ENCODE measurements around the gene RBPJ.
"Not testable (repeated sequence)": the region's sequence is repeated elsewhere in the genome, so short reads cannot be mapped to it uniquely, and the experiment has no call there.

The RBPJ gene

GRCh38 chr4:26377328-26378311, 56.8 kb downstream of the RBPJ start:
- DNase-seq: no peak

GRCh38 chr4:26379837-26380236, 59.0 kb downstream of the RBPJ start:
- DNase-seq: no peak

- DNase-seq: no peak
Measured at GRCh38 chr4:26380740-26381139, 59.9 kb downstream of the RBPJ start.

- DNase-seq: no peak
Measured at GRCh38 chr4:26384380-26385057, 63.7 kb downstream of the RBPJ start.

GRCh38 chr4:26385690-26386089, 64.9 kb downstream of the RBPJ start:
- DNase-seq: no peak

GRCh38 chr4:26386386-26386785, 65.6 kb downstream of the RBPJ start:
- no peak for DNase-seq

GRCh38 chr4:26388671-26389070, 67.9 kb downstream of the RBPJ start:
- no peak for DNase-seq

- no peak for DNase-seq
Measured at GRCh38 chr4:26397086-26397485, 76.3 kb downstream of the RBPJ start.

GRCh38 chr4:26400132-26400531, 79.3 kb downstream of the RBPJ start:
- DNase-seq: no peak

GRCh38 chr4:26402017-26402416, 81.2 kb downstream of the RBPJ start:
- DNase-seq: not testable (repeated sequence)

- DNase-seq: no peak
Measured at GRCh38 chr4:26402458-26402857, 81.6 kb downstream of the RBPJ start.

- no peak for DNase-seq
Measured at GRCh38 chr4:26404743-26405206, 84.0 kb downstream of the RBPJ start.

GRCh38 chr4:26406346-26406975, 85.6 kb downstream of the RBPJ start:
- DNase-seq: no peak

GRCh38 chr4:26407476-26407875, 86.7 kb downstream of the RBPJ start:
- no peak for DNase-seq

GRCh38 chr4:26410385-26411293, 89.8 kb downstream of the RBPJ start:
- DNase-seq: peak; percentile 3

- no peak for DNase-seq
Measured at GRCh38 chr4:26412381-26413372, 91.9 kb downstream of the RBPJ start.

- no peak for DNase-seq
Measured at GRCh38 chr4:26413582-26413981, 92.8 kb downstream of the RBPJ start.

GRCh38 chr4:26418107-26418506, 97.3 kb downstream of the RBPJ start:
- DNase-seq: no peak

GRCh38 chr4:26418850-26419249, 98.0 kb downstream of the RBPJ start:
- DNase-seq: no peak

- no peak for DNase-seq
Measured at GRCh38 chr4:26420438-26420837, 99.6 kb downstream of the RBPJ start.

GRCh38 chr4:26420913-26421312, 100.1 kb downstream of the RBPJ start:
- DNase-seq: no peak

All from NCI-H2171 (cell line).